ENCODE results near the gene AMPD3. TPM values are rescaled to one million over a fixed set of nuclear protein-coding genes. Genes with fewer than 3 reads are reported as not detected.

AMPD3 gene
- polyA plus RNA-seq, 3 donors from 2014 or later: 2.5 to 4.9 (median 4.0) TPM

DNA sequence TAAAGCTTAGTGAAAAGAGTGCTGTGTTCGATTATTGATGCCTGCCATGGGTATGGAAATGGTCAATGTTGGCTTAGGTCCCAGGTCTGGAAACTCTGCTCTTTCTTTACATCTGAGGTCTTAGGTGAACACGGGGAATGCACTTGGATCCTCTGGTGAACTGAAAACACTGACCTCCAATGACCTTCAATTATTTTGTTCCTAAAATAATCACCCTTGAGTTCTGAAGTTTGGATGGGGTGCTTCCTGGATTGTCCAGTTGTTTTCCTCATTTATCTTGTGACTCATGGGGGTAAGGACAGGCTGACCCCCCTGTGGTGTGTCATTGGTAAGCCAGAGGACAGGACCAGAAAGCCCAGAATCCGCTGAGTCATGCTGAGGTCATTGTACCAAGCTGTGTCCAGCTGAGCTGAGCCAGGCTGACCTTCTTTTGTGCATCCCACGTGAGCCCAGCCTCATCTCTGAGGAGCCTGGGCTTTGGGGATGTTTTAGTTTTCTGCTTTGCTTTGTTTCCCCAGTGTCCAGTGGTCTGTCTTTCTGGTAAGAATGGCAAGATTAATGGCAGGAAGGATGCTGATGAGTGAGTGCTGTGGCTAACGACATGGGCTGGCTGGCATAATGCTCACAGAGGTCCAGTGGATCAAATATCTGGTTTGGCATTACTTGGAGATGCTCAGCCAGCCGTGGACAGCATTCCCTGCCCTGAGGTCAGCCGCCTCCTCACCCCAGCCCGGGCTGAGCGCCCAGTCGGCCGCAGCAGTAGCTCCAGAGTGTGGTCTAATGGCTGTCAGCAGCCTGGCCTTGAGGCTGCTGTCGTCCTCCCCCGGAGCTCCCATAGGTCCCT, 35.6 kb downstream of the AMPD3 start:
- no peaks in the 10 kb centered on the region for H3K9me3 Mint-ChIP-seq
- no peak overlapping the region for H3K4me3 Mint-ChIP-seq
- peaks cover 1 to 2% (median 2%) of the 10 kb centered on the region in 3 donors for H3K27me3 Mint-ChIP-seq (ENCODE audit: low read depth in 3 of 3)
- no peak for DNase-seq
- H3K27ac Mint-ChIP-seq: peak overlapping the region in 3 of 6 donors; percentile 61 to 84 (median 81)
- peaks cover 0 to 23% (median 13%) of the 10 kb centered on the region in 3 donors for H3K36me3 Mint-ChIP-seq
- peaks cover 28 to 29% of the 10 kb centered on the region in 2 donors for H3K4me1 Mint-ChIP-seq

DNA sequence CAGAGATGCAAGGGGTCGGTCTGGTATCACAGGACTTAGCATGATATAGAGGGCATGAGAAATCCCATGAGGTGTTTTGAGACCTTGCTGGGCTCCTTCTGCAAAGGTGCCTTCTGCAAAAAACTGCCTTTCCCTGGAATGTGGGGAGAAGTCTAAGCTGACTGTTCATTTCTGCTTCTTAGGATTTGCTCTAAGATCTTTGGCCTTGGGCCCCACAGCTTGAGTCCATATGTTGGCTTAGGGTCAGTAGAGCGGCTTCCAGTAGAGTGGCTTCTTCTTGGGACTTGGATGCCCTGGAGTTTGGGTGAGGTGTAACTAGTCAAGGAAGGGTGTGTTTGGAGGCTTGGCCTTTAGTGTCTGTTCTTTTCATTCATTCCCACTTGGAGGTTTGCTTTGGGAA, 37.0 kb downstream of the AMPD3 start:
- H3K4me1 Mint-ChIP-seq: peaks cover 28 to 29% of the 10 kb centered on the region in 2 donors
- DNase-seq: no peak
- peaks cover 2 to 4% (median 2%) of the 10 kb centered on the region in 3 donors for H3K27me3 Mint-ChIP-seq (ENCODE audit: low read depth in 3 of 3)
- H3K9me3 Mint-ChIP-seq: no peaks in the 10 kb centered on the region
- H3K4me3 Mint-ChIP-seq: no peak overlapping the region
- H3K36me3 Mint-ChIP-seq: peaks cover 0 to 20% (median 18%) of the 10 kb centered on the region in 3 donors
- no peak overlapping the region for H3K27ac Mint-ChIP-seq

DNA sequence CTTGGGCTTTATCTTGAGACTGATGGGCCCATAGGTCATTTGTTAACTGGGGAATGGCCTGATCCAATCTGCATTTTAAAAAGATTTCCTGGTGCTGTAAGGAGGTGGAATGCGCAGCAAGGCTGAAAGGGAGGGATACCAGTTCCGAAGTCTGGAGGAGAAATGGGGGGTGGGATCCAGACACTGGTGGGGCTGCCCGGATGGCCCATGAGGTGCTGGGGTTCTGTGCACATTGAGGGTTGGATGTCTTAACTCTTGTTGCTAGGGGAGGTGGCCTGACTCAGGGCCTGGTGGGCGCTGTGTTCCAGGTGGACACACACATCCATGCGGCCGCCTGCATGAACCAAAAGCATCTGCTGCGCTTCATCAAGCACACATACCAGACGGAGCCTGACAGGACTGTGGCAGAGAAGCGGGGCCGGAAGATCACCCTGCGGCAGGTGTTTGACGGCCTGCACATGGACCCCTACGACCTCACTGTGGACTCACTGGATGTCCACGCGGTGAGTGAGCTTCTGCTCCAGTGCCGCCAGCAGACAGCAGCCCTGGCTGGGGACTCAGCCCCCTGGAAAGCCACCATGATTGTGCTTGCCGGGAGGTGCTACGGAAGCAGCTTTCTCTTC, 38.1 kb downstream of the AMPD3 start:
- Mint-ChIP-seq H3K27me3 (ENCODE audit: low read depth in 3 of 3) (peaks cover 2 to 4% (median 2%) of the 10 kb centered on the region in 3 donors), H3K4me3 (no peak overlapping the region), H3K36me3 (peaks cover 0 to 24% (median 23%) of the 10 kb centered on the region in 3 donors), H3K27ac (no peak overlapping the region), H3K4me1 (peaks cover 24% of the 10 kb centered on the region in 2 donors), H3K9me3 (no peaks in the 10 kb centered on the region)
- no peak for DNase-seq

DNA sequence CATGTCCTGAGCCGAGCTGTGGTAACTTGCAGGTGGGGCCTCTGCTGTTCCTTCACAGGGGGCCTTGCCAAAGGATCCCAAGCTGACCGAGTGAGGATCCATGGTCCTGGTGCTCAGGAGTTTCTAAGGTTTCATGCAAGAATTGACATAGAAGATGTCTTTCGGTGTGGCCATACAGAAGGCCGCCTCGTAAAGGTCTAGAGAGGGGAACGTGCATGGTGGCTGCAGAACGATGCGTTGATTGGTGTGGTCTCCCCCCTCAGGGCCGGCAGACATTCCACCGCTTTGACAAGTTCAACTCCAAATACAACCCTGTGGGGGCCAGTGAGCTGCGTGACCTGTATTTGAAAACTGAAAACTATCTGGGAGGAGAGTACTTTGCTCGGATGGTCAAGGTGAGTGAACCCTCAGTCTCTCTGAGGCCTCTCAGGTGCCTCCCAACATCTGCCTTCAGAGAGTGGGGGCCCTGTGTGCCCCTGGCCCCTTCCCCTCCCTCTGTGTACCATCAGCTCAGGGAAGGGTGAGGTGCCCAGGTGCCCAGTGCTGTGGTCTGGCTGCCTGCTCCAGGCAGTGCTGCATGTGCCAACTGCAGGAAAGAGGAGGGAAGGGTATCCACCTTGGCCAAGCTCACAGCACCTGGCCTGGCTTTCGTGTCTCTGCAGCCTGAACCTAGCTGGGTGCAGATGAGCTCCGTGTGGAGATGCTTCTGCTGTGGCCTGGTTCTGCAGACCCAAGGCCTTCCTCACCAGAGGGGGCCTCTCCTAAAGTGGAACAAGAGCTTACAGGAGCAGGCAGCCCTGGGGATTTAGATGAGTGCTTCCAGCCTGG, 39.8 kb downstream of the AMPD3 start:
- Mint-ChIP-seq H3K4me3 (no peak overlapping the region), H3K27me3 (ENCODE audit: low read depth in 3 of 3) (peaks cover 2 to 4% (median 2%) of the 10 kb centered on the region in 3 donors), H3K4me1 (peaks cover 7 to 8% of the 10 kb centered on the region in 2 donors), H3K36me3 (peaks cover 0 to 24% (median 24%) of the 10 kb centered on the region in 3 donors), H3K9me3 (no peaks in the 10 kb centered on the region), H3K27ac (no peak overlapping the region)
- no peak for DNase-seq

DNA sequence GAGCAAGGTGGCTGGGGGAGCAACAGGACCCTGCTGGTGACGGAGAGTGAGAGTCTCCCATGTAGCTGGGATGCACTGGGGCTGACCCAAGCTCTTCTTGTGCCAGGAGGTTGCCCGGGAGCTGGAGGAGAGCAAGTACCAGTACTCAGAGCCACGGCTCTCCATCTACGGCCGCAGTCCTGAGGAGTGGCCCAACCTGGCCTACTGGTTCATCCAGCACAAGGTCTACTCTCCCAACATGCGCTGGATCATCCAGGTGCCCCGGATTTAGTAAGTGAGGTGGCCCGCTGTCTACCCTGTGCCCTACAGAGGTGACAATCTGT, 40.4 kb downstream of the AMPD3 start:
- H3K4me1 Mint-ChIP-seq: peaks cover 2% of the 10 kb centered on the region in 2 donors
- H3K36me3 Mint-ChIP-seq: peaks cover 0 to 28% (median 19%) of the 10 kb centered on the region in 3 donors
- DNase-seq: no peak
- H3K4me3 Mint-ChIP-seq: no peak overlapping the region
- H3K27ac Mint-ChIP-seq: no peak overlapping the region
- peaks cover 2 to 4% (median 2%) of the 10 kb centered on the region in 3 donors for H3K27me3 Mint-ChIP-seq (ENCODE audit: low read depth in 3 of 3)
- H3K9me3 Mint-ChIP-seq: no peaks in the 10 kb centered on the region

DNA sequence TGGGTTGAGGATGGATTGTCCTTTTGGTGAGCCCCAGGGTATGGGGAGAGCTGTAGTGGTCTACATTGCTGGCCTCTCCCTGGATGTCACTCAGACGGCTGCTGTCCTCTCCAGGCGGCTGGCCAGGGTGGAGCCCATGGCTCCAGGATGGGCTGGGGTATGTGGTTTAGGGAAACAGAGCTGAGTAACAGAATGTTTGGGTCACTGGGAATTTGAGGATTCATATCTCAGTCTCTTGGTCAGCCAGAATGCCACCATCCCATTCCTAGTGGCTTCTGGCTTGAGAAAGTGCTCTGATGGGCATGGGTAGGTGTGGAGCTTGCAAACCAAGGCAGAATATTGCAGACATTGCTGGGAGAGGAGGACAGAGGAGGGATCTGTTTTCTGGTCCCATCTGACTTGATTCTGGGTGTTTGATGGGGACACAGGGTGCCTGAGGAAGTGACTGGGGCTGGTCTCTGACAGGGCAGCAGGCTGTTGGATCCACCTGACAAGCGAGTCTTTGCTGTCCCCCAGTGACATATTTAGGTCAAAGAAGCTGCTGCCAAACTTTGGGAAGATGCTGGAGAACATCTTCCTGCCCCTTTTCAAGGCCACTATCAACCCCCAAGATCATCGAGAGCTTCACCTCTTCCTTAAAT, 41.4 kb downstream of the AMPD3 start:
- no peak for DNase-seq
- H3K36me3 Mint-ChIP-seq: peaks cover 0 to 30% (median 19%) of the 10 kb centered on the region in 3 donors
- H3K27ac Mint-ChIP-seq: no peak overlapping the region

DNA sequence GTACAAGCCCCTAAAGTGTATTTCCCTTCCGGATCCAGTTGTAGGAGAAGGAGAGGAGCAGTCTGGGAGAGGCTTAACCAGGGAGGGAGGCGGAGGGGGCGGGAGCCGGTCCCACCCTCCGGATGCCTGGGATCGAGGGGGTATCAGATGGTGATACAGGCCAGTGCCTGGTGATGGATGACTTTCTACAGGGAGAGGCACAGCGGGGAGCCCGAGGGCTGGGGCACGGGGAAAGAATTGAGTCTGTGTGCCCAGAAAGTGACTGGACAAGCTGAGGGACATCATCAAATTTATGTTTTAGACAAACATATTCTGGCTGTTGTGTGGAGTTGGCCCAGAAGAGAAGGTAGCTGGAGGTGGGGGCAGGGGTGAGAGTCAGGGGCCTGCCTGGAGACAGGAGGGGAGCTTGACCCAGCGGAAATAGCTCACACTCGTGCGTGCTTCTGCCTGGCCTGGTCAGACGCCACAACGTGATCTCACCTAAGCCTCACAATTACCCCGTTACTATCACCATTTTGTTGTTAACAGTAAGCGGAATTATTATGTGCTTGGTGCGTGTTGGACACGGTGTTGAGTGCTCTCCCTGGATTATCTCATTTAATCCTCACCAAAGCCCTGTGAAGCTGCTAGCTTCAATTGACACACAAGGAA, 42.4 kb downstream of the AMPD3 start:
- Mint-ChIP-seq H3K27ac (no peak overlapping the region), H3K9me3 (no peaks in the 10 kb centered on the region), H3K4me1 (no peaks in the 10 kb centered on the region), H3K4me3 (no peak overlapping the region), H3K36me3 (peaks cover 2 to 26% (median 14%) of the 10 kb centered on the region in 3 donors), H3K27me3 (ENCODE audit: low read depth in 3 of 3) (peaks cover 2 to 3% (median 2%) of the 10 kb centered on the region in 3 donors)
- DNase-seq: no peak

More for the DNA sequence above, 41.4 kb downstream of the AMPD3 start:
- Mint-ChIP-seq H3K4me3 (no peak overlapping the region), H3K4me1 (no peaks in the 10 kb centered on the region), H3K27me3 (ENCODE audit: low read depth in 3 of 3) (peaks cover 2 to 3% (median 2%) of the 10 kb centered on the region in 3 donors), H3K9me3 (no peaks in the 10 kb centered on the region)

DNA sequence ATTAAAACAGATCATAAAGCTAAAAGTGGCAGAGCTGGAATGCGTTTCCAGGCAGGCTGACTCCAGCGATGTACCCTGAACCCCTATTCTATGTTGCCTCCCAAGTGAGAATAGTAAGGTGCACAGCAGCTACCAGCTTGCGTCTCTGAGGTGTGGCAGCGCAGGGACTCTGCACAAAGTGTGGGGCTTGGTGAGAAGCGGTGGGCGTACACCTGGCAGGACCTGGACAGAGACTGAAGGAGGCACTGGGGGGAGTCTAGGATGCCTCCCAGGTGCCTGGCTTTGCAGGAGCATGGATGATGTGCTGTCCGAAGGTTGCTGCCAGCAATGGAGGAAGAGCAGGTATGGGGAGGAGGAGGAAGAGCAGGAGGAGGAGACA, 42.9 kb downstream of the AMPD3 start:
- Mint-ChIP-seq H3K27me3 (ENCODE audit: low read depth in 3 of 3) (peaks cover 0 to 3% (median 2%) of the 10 kb centered on the region in 3 donors), H3K9me3 (no peaks in the 10 kb centered on the region), H3K4me3 (no peak overlapping the region), H3K27ac (no peak overlapping the region), H3K36me3 (peaks cover 3 to 24% (median 9%) of the 10 kb centered on the region in 3 donors), H3K4me1 (no peaks in the 10 kb centered on the region)
- DNase-seq: no peak

DNA sequence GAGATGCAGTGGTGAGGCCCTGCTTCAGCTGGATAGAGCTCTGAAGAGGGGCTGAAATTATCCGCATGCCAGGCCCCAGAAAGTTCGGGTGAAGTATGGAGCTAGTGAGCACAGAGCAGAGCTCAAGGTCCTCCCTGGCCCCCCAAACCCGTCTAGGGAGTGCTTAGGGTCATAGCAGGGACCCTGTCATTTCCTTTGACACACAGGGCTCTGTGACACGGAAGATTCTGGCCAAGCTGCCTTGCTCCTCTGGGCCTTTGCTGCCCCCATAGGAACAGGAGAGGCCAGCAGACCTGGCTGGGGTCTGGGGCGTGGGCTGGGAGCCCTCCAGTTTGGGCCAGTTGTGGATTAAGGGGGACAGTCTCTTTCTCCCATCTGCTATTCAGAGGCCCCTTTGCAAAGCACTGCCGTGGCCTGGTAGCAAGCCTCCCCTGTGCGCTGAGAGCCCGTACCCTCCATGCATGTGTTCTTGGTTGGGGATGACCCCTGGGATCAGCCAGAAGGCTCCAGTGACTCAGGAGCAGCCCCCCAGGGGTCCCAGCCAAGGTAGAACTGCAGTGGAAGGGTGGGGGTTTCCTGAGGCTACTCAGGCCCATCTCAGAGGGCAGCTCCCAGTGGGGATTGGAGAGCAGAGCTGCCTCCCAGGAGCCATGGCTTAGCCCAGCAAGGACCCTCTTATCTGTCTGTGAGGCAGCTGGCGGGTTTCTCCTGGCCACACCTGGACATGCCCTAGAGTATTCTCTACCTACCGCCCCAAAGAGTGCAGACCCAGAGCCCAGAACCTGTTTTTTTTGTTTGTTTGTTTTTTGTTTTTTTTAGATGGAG, 43.6 kb downstream of the AMPD3 start:
- Mint-ChIP-seq H3K4me1 (no peaks in the 10 kb centered on the region), H3K27me3 (ENCODE audit: low read depth in 3 of 3) (peaks cover 0 to 3% (median 0%) of the 10 kb centered on the region in 3 donors), H3K27ac (no peak overlapping the region), H3K36me3 (peaks cover 3 to 25% (median 9%) of the 10 kb centered on the region in 3 donors), H3K9me3 (no peaks in the 10 kb centered on the region), H3K4me3 (no peak overlapping the region)
- no peak for DNase-seq

DNA sequence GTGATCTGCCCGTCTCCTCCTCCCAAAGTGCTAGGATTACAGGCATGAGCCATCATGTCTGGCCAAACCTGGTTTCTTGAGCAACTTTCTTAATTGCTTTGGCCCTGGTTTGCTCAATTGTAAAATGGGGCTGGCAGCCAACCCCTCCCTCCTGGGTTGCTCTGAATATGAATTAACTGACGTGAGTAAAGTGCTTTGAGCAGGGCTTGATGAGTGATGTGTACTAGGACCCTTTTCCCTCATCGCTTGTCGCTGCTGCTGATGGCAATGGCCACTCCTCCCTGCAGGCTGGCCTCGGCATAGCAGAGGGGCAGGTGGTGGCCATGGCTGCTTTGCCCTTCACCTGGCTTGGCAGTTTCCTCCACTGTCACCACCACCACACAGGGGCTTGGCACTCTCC, 44.4 kb downstream of the AMPD3 start:
- no peak overlapping the region for H3K4me3 Mint-ChIP-seq
- H3K27me3 Mint-ChIP-seq (ENCODE audit: low read depth in 3 of 3): peaks cover 0 to 3% (median 0%) of the 10 kb centered on the region in 3 donors
- H3K9me3 Mint-ChIP-seq: no peaks in the 10 kb centered on the region
- DNase-seq: no peak
- H3K27ac Mint-ChIP-seq: no peak overlapping the region
- H3K4me1 Mint-ChIP-seq: no peaks in the 10 kb centered on the region
- H3K36me3 Mint-ChIP-seq: peaks cover 8 to 24% (median 9%) of the 10 kb centered on the region in 3 donors

DNA sequence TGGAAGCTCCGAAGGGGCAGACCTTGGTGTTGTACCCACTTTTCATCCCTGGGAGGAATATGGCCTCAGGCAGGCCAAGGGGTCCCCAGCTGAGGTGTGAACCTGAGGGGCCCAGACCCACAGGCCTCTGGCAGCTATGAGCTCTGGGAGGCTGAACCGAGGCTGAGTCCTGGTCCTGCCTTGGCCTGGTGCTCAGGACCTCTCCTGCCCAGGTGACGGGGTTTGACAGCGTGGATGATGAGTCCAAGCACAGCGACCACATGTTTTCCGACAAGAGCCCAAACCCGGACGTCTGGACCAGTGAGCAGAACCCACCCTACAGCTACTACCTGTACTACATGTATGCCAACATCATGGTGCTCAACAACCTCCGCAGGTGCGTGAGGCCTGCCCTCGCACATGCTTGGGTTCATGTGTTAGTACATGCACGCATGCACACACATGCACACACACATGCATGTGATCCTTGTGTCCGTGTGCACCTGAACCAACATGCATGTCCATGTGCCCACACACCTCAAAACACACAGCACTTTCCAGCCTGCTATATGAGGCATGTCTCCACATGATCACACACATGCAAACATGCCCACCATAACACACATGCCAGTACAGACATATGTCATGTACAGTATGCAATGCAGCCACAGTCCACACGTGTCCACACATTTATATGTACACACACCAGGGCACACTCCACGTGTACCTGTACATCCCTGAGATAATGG, 45.0 kb downstream of the AMPD3 start:
- H3K4me1 Mint-ChIP-seq: no peaks in the 10 kb centered on the region
- H3K27me3 Mint-ChIP-seq (ENCODE audit: low read depth in 3 of 3): peaks cover 0 to 3% (median 0%) of the 10 kb centered on the region in 3 donors
- H3K4me3 Mint-ChIP-seq: no peak overlapping the region
- peaks cover 8 to 24% (median 13%) of the 10 kb centered on the region in 3 donors for H3K36me3 Mint-ChIP-seq
- no peak for DNase-seq
- no peak overlapping the region for H3K27ac Mint-ChIP-seq
- no peaks in the 10 kb centered on the region for H3K9me3 Mint-ChIP-seq

Data from immature natural killer cell (primary cell).